Measurements from ENCODE around the gene NID2.

NID2 gene

DNA sequence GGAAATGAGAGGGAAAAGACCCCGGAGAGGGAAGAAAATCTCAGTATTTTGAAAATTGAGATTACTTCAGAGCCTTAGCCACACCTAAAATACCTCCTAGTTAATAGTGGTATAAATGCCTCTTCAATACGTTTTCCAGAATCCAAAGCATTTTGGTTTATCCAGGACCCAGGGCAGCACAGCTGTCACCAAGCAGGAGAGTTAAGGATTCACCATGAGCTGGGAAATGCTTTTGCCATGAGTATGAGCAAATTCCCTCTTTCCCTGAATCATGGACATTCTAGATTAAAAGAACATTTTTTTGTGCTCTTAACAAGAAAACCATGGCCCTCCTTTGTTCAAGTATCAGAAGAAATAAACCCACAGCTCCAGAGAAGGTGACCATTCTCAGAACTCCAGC is 101.3 kb downstream of the NID2 start:
- TF ChIP-seq, protein P1, sequence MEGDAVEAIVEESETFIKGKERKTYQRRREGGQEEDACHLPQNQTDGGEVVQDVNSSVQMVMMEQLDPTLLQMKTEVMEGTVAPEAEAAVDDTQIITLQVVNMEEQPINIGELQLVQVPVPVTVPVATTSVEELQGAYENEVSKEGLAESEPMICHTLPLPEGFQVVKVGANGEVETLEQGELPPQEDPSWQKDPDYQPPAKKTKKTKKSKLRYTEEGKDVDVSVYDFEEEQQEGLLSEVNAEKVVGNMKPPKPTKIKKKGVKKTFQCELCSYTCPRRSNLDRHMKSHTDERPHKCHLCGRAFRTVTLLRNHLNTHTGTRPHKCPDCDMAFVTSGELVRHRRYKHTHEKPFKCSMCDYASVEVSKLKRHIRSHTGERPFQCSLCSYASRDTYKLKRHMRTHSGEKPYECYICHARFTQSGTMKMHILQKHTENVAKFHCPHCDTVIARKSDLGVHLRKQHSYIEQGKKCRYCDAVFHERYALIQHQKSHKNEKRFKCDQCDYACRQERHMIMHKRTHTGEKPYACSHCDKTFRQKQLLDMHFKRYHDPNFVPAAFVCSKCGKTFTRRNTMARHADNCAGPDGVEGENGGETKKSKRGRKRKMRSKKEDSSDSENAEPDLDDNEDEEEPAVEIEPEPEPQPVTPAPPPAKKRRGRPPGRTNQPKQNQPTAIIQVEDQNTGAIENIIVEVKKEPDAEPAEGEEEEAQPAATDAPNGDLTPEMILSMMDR (IDR thresholded peaks at IDR 0.05; ENCODE audit: low read depth, low read length), result no peak
- no peaks in the 10 kb centered on the region for H3K9me3 ChIP-seq (ENCODE audit: severe bottlenecking)
- no peak for DNase-seq
- no peaks in the 10 kb centered on the region for H3K27me3 ChIP-seq (ENCODE audit: insufficient read depth, low read depth, severe bottlenecking)
- H3K36me3 ChIP-seq, result no peaks in the 10 kb centered on the region
- no peak overlapping the region for H3K27ac ChIP-seq
- no peak overlapping the region for H3K4me3 ChIP-seq (ENCODE audit: low read depth, low read length)

DNA sequence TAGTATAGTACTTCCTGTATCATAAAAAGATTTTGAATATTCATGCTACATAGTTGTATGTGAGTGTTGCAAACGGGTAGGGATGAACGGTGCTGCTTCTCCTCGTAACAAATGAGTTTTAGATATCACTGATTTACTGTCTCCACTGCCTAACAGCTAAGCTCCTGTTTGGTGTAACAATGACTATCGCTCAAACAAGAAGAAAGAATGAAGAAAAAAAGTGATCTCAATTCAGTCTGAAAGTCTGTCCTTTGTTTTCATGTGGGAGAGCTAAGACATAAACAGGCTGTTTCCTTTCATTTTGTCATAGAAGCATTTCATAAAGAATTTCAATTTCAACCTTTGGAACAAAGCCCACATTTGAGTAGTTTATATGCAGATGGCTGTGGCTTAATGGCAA is 105.6 kb downstream of the NID2 start:
- no peak for DNase-seq

DNA sequence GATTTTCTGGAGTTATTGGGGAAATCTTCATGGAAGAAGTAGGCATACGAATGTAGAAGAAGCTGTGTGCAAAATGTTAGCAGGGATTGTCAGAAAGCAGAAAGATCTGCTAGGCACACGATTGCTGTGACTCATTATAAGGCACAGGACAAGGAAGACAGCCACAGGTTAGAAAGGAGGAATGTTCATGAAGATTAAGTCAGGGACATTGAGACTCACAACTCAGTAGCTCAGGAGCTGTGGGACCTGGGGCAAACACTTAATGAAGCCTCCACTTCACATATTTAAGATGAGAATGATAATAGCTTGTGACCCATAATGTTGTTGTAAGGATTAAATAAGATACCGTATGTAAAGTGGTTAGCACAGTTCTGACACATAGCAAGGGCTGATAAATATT is 106.1 kb downstream of the NID2 start:
- Histone ChIP-seq H3K27me3 (ENCODE audit: insufficient read depth, low read depth, severe bottlenecking) (no peaks in the 10 kb centered on the region), H3K4me3 (ENCODE audit: low read depth, low read length) (no peak overlapping the region), H3K36me3 (no peaks in the 10 kb centered on the region), H3K27ac (no peak overlapping the region), H3K9me3 (ENCODE audit: severe bottlenecking) (no peaks in the 10 kb centered on the region)
- DNase-seq, result no peak
- TF ChIP-seq, protein P1 (IDR thresholded peaks at IDR 0.05; ENCODE audit: low read depth, low read length), result no peak

More for the DNA sequence above, 105.6 kb downstream of the NID2 start:
- no peak overlapping the region for H3K27ac ChIP-seq
- no peaks in the 10 kb centered on the region for H3K9me3 ChIP-seq (ENCODE audit: severe bottlenecking)
- H3K27me3 ChIP-seq (ENCODE audit: insufficient read depth, low read depth, severe bottlenecking), result no peaks in the 10 kb centered on the region
- no peaks in the 10 kb centered on the region for H3K36me3 ChIP-seq
- TF ChIP-seq, protein P1 (IDR thresholded peaks at IDR 0.05; ENCODE audit: low read depth, low read length), result no peak
- no peak overlapping the region for H3K4me3 ChIP-seq (ENCODE audit: low read depth, low read length)

DNA sequence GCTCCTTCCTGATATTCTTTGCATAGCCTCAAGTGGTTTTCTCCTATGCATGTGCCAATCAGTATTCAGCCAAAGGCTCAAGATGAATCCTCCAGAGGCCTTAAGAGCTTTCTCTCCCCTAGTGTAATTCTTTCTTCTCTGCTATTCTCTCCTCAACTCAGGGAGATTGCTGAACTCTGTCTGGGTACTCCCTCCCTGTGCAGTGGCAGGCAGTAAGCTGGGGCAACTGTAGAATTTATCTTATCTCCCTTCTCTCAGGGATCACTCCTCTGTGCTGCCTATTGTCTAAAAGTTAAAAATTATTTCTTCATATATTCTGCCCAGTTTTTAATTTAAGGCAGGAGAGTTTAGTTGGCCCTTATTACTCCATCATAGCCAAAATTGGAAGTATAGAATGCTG is 108.0 kb downstream of the NID2 start:
- no peak for DNase-seq
- no peaks in the 10 kb centered on the region for H3K36me3 ChIP-seq

DNA sequence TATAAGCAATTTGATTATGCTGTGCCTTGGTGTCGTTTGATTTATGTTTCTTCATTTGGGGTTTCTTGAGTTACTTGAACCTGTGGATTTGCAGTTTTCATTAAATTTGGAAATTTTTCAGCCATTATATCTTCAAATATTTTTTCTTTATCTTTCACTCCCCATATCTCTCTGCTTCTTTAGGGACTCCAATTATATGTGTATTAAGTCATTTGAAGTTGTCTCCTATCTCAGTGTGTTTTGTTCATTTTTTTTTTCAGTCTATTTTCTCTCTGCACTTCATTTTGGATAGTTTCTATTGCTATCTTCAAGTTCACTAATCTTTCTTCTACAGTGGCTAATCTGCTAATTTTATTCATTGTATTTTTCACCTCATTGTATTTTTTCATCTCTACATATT is 108.9 kb downstream of the NID2 start:
- Histone ChIP-seq H3K36me3 (no peaks in the 10 kb centered on the region), H3K27me3 (ENCODE audit: insufficient read depth, low read depth, severe bottlenecking) (no peaks in the 10 kb centered on the region), H3K4me3 (ENCODE audit: low read depth, low read length) (no peak overlapping the region), H3K9me3 (ENCODE audit: severe bottlenecking) (no peaks in the 10 kb centered on the region), H3K27ac (no peak overlapping the region)
- TF ChIP-seq, protein P1 (IDR thresholded peaks at IDR 0.05; ENCODE audit: low read depth, low read length), result no peak
- no peak for DNase-seq

More for the DNA sequence above, 108.0 kb downstream of the NID2 start:
- TF ChIP-seq, protein P1 (IDR thresholded peaks at IDR 0.05; ENCODE audit: low read depth, low read length), result no peak
- Histone ChIP-seq H3K4me3 (ENCODE audit: low read depth, low read length) (no peak overlapping the region), H3K9me3 (ENCODE audit: severe bottlenecking) (no peaks in the 10 kb centered on the region), H3K27me3 (ENCODE audit: insufficient read depth, low read depth, severe bottlenecking) (no peaks in the 10 kb centered on the region), H3K27ac (no peak overlapping the region)

DNA sequence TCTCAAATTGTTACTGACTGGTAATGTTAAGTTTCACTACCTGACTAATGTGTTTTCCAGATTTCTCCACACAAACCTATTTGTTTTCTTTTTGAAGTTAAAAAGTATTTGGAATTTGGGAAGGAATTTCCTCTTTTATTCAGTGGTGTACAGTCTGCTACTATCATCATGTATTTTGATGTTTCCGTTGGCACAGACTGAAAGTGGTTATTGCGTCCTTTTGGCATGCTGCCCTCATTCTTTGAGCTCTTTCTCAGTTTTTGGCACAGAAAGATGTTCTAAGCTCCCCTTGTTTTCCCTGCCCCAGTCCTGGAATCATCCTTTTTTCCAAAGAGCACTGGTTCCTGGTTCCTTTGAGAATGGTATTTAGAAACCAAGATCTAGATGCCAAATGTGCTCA is 110.9 kb downstream of the NID2 start:
- Histone ChIP-seq H3K36me3 (no peaks in the 10 kb centered on the region), H3K27ac (no peak overlapping the region), H3K9me3 (ENCODE audit: severe bottlenecking) (no peaks in the 10 kb centered on the region), H3K4me3 (ENCODE audit: low read depth, low read length) (no peak overlapping the region), H3K27me3 (ENCODE audit: insufficient read depth, low read depth, severe bottlenecking) (no peaks in the 10 kb centered on the region)
- TF ChIP-seq, protein P1 (IDR thresholded peaks at IDR 0.05; ENCODE audit: low read depth, low read length), result no peak
- DNase-seq, result no peak

Data from WERI-Rb-1 (cell line).